HEK293T (cell line): ENCODE data around the gene CCDC149.

Experiments
- CTCF ChIA-PET: fragments of 350-600 bp; formaldehyde crosslinking; extraction: SDS; loops from one replicate; lab custom pipeline; 2021; ENCODE audit warnings: antibody characterized with exemption, inconsistent platforms; lab: Yijun Ruan, JAX
- POLR2A ChIA-PET: fragments of 350-600 bp; formaldehyde crosslinking; extraction: SDS; loops from one replicate; lab custom pipeline; 2020; ENCODE audit warnings: antibody characterized with exemption, inconsistent platforms; lab: Yijun Ruan, JAX
- DNase-seq: peaks from one replicate; pipeline ENCODE4 v3.0.0; 2012; ENCODE audit warnings: mixed read lengths; ENCODE audit errors: extremely low spot score
- ARNT ChIP-seq: fragments of 450-650 bp; IDR thresholded peaks from 2 replicates; pipeline ENCODE4 v1.6.1; 2017; ENCODE audit warnings: mild to moderate bottlenecking
- BHLHE40 ChIP-seq: fragments of 450-650 bp; IDR thresholded peaks from 2 replicates; pipeline ENCODE4 v1.6.1; 2016; ENCODE audit warnings: mild to moderate bottlenecking, moderate library complexity, borderline replicate concordance
- CTBP1 ChIP-seq: fragments of 450-650 bp; IDR thresholded peaks from 2 replicates; pipeline ENCODE4 v1.6.1; 2016; ENCODE audit warnings: borderline replicate concordance
- ELF4 ChIP-seq: fragments of 450-650 bp; IDR thresholded peaks from 2 replicates; pipeline ENCODE4 v1.6.1; 2017; ENCODE audit warnings: antibody characterized with exemption
- FOXA1 ChIP-seq: fragments of 450-650 bp; IDR thresholded peaks from 2 replicates; pipeline ENCODE4 v1.6.1; 2016; ENCODE audit warnings: mild to moderate bottlenecking
- FOXK2 ChIP-seq: fragments of 450-650 bp; IDR thresholded peaks from 2 replicates; pipeline ENCODE4 v1.6.1; 2016; ENCODE audit warnings: mild to moderate bottlenecking
- FOXM1 ChIP-seq: fragments of 450-650 bp; IDR thresholded peaks from 2 replicates; pipeline ENCODE4 v1.6.1; 2017; ENCODE audit warnings: mild to moderate bottlenecking, borderline replicate concordance
- HDGF ChIP-seq: fragments of 450-650 bp; IDR thresholded peaks from 2 replicates; pipeline ENCODE4 v1.6.1; 2017; ENCODE audit warnings: antibody characterized with exemption, borderline replicate concordance
- L3MBTL2 ChIP-seq: fragments of 450-650 bp; conservative IDR thresholded peaks from 2 replicates; pipeline ENCODE4 v1.6.1; 2016; ENCODE audit warnings: mild to moderate bottlenecking
- LEF1 ChIP-seq: fragments of 450-650 bp; IDR thresholded peaks from 2 replicates; pipeline ENCODE4 v1.6.1; 2017; ENCODE audit warnings: mild to moderate bottlenecking, borderline replicate concordance
- NFRKB ChIP-seq: fragments of 450-650 bp; IDR thresholded peaks from 2 replicates; pipeline ENCODE4 v1.6.1; 2016; ENCODE audit warnings: mild to moderate bottlenecking, moderate library complexity
- PKNOX1 ChIP-seq: fragments of 450-650 bp; IDR thresholded peaks from 2 replicates; pipeline ENCODE4 v1.6.1; 2016
- SP1 ChIP-seq: fragments of 450-650 bp; IDR thresholded peaks from 2 replicates; pipeline ENCODE4 v1.6.1; 2017
- SUZ12 ChIP-seq: fragments of 450-650 bp; IDR thresholded peaks from 2 replicates; pipeline ENCODE4 v1.6.1; 2016; ENCODE audit warnings: mild to moderate bottlenecking
- TARDBP ChIP-seq: fragments of 450-650 bp; IDR thresholded peaks from 2 replicates; pipeline ENCODE4 v1.6.1; 2016
- ZNF384 ChIP-seq: fragments of 450-650 bp; IDR thresholded peaks from 2 replicates; pipeline ENCODE4 v1.6.1; 2016

Gene CCDC149

DNA sequence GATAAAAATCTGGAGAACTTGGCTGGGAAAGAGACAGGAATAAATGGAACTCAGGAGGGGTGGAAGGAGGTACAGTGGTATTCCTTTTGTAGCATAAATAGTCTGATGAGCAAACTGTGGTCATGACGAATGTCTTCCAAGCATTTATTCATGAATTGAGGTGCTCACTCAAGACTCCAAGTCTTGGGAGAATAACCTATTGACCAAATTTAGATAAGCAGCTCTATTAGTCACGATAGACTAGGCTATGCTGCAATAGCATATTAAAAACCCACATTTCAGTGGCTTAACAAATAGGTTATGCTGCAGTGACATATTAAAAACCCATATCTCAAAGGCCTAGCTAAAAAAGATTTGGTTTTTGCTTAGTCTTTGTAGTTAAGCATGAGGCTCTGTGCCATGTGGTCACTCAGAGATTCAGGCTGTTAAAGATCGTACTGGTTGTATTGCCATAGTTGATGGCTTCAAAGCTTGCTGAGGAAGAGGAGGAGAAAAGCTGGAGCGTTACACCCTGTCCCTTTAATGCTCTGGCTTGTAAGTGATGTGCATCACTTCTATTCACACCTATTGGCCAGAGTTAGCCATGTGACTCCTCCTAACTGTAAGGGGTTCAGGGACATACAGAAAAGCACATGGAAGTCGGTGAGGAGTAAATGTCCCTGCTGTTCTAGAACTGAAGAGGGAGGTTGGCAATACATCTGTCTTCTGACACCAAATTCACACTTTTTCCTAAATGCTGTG lies 24.5 kb upstream of the CCDC149 start:
- DNase-seq, result no peak
- CTCF ChIA-PET, result no interaction called here
- no peak for TF ChIP-seq FOXA1
- POLR2A ChIA-PET, result no interaction called here

- DNase-seq, result no peak
- ChIA-PET CTCF (no interaction called here), POLR2A (no interaction called here)
- TF ChIP-seq TARDBP, result no peak
- TF ChIP-seq PKNOX1, result no peak
- no peak for TF ChIP-seq FOXA1
- TF ChIP-seq L3MBTL2, result no peak
- TF ChIP-seq ARNT, result no peak
Measured at GRCh38 chr4:24935856-24936255, 23.0 kb upstream of the CCDC149 start.

- TF ChIP-seq LEF1 (no peak), HDGF (no peak), ELF4 (no peak), TARDBP (no peak), CTBP1 (no peak), NFRKB (no peak), ZNF384 (no peak), PKNOX1 (no peak), FOXM1 (no peak), BHLHE40 (no peak), L3MBTL2 (no peak), FOXA1 (no peak)
- no peak for DNase-seq
- CTCF ChIA-PET, result no interaction called here
- POLR2A ChIA-PET, result no interaction called here
Measured at GRCh38 chr4:24934311-24934710, 21.5 kb upstream of the CCDC149 start.

- ChIA-PET POLR2A (no interaction called here), CTCF (no interaction called here)
- TF ChIP-seq FOXM1 (no peak), NFRKB (no peak), ELF4 (no peak), BHLHE40 (no peak), PKNOX1 (no peak), L3MBTL2 (no peak), CTBP1 (no peak), SP1 (no peak), TARDBP (no peak), ARNT (no peak), SUZ12 (no peak), LEF1 (no peak), HDGF (no peak), FOXA1 (no peak), FOXK2 (no peak), ZNF384 (no peak)
Measured at GRCh38 chr4:24933684-24934275, 20.9 kb upstream of the CCDC149 start.

DNA sequence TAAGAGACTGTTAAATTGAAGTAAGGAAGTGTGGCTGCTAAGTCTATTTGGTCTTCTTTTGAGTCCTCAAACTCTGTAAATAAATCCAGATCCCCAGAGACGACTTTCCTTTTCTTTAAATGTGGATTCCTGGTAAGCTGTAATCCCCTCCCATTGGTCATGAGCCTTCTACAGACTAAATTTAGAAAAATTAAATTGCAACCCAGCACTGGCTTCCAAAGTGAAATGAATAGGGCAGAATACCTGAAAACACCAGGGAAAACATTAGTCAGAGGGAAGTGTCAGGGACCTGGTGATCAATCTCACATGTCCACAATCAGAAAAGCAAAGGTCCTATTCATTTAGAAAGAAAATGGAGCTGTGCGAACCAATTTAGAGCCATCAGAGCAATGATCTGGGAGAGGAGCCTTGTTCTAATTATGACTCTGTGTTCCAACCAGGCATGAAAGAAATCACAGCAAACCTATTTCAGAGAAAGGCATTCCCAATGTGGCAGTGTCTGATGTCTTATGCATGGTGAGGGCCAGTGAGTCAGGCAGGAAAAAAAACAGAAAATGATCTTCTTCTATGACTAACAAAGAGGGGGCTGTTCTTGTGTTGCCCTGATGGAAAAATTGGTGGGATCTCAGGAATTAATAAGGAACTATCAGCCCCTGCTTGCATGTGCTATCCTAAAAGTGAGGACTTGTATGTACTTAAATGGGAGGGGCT lies 19.8 kb upstream of the CCDC149 start:
- ChIA-PET CTCF (no interaction called here), POLR2A (no interaction called here)
- TF ChIP-seq FOXK2 (no peak), ARNT (no peak), TARDBP (no peak), LEF1 (no peak)
- DNase-seq, result no peak

More at GRCh38 chr4:24933684-24934275, 20.9 kb upstream of the CCDC149 start:
- no peak for DNase-seq

DNA sequence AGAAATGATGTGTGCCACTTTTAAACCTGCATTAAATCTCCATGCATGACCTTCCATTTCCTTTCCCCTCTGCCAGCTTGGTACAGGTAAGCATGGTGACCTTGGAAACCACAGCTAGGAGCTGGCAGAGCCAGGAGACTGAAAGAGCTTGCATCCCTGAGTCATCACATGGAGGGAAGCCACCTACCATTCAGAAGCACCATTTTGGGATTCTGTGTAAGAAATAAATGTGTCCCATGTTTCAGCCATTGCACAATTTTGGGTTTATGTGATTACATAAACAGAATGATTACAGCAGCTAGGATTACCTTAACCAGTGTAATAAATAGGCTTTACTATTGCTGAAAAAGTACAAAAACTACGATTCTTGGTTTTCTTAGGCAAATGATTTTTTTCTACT lies 17.3 kb upstream of the CCDC149 start:
- CTCF ChIA-PET, result no interaction called here
- DNase-seq, result no peak
- POLR2A ChIA-PET, result no interaction called here
- TF ChIP-seq SP1 (no peak), ZNF384 (no peak), TARDBP (no peak), ELF4 (no peak), HDGF (no peak), PKNOX1 (no peak), NFRKB (no peak), SUZ12 (no peak), BHLHE40 (no peak), CTBP1 (no peak), L3MBTL2 (no peak), ARNT (no peak), FOXM1 (no peak)
